GM12873 (cell line): Measurements from ENCODE around the gene AMPD2.

Experiments used
- TF ChIP-seq, protein P1 (sequence below): IDR thresholded peaks from 2 replicates; pipeline ENCODE4 v1.5.1; 2012; ENCODE audit warnings: low read depth, mild to moderate bottlenecking, moderate library complexity, low read length, control low read depth; ENCODE audit not compliant: insufficient read depth; ENCODE audit errors: missing control alignments

Gene AMPD2

GRCh38 chr1:109623601-109624161 is 4.0 kb downstream of the AMPD2 start:
- TF ChIP-seq, protein P1, sequence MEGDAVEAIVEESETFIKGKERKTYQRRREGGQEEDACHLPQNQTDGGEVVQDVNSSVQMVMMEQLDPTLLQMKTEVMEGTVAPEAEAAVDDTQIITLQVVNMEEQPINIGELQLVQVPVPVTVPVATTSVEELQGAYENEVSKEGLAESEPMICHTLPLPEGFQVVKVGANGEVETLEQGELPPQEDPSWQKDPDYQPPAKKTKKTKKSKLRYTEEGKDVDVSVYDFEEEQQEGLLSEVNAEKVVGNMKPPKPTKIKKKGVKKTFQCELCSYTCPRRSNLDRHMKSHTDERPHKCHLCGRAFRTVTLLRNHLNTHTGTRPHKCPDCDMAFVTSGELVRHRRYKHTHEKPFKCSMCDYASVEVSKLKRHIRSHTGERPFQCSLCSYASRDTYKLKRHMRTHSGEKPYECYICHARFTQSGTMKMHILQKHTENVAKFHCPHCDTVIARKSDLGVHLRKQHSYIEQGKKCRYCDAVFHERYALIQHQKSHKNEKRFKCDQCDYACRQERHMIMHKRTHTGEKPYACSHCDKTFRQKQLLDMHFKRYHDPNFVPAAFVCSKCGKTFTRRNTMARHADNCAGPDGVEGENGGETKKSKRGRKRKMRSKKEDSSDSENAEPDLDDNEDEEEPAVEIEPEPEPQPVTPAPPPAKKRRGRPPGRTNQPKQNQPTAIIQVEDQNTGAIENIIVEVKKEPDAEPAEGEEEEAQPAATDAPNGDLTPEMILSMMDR: no peak

DNA sequence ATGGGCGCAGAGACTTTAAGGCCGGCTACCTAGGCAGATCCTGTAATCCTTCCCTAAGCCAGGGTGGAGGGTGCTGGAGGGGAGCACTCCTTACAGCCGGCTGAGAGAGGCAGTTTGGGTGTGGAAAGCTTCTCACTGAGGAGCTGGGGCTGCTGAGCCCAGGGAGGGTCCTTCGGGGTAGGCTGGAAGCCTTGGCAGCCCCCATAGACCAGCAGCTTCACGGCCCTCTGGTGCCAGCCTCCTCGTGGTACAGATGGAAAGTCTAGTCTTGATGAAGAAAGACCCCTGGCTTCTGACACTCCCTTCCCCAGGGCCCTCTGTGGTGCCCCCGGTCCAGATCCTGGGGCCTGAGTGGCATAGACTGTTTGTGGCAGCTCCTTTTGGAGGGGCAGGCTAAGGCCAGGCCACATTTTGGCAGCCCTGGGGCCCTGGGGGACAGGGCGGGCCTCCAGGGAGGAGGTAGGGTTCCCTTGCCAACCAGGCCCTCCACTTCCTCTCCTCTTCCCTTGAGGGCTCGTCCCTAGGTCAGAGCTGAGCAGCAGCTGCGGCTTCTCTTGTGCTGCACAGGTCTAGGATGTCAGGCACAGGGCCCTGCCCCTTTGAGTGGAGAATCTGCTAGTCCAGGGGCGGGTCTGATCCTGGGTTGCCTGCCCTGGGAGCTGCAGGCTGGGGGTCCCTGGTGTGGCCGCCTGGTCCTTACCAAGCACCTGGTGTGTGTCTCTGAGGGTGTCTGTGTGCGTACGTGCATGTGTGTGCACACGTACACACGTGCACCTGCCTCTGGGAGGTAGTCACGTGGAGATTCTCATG is 4.8 kb downstream of the AMPD2 start:
- TF ChIP-seq, protein P1: no peak

DNA sequence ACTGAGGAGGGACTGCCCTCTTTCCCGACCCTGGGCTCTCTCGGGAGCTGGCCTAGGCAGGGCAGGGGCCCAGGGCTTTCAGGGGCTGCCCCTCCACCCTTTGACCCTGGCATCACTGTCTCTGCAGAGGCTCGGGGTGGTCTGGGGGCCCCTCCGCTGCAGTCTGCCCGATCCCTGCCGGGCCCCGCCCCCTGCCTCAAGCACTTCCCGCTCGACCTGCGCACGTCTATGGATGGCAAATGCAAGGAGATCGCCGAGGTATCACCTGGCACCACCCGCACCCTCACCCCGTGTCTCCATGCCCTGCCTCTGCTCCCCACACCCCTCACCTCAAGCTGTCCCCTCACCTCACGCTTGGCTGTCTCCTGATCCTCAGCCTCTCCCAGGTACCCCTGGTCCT is 5.5 kb downstream of the AMPD2 start:
- TF ChIP-seq, protein P1: no peak

- TF ChIP-seq, protein P1: no peak
These were observed 6.2 kb downstream of the AMPD2 start for GRCh38 chr1:109625601-109626560.

DNA sequence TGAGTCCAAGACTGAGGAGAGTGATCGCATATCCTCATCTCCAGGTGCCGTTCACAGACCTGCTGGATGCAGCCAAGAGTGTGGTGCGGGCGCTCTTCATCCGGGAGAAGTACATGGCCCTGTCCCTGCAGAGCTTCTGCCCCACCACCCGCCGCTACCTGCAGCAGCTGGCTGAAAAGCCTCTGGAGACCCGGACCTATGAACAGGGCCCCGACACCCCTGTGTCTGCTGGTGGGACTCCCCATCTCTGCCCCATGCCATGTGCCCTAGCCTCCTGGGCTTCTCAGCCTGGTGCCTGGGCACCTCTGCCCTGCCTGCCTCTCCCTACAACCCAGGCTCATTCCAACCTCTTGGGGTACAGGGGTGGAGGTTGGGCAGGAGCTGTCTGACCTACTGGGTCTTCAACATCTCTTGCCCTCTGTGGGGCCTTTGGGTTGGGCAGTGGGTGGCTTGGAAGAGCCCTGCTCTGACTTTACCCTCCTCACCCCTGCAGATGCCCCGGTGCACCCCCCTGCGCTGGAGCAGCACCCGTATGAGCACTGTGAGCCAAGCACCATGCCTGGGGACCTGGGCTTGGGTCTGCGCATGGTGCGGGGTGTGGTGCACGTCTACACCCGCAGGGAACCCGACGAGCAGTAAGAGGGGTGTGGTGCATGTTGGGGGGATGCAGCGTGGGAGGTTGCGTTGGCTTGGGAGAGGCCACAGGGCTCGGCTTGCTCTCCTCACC is 7.2 kb downstream of the AMPD2 start:
- TF ChIP-seq, protein P1: no peak

DNA sequence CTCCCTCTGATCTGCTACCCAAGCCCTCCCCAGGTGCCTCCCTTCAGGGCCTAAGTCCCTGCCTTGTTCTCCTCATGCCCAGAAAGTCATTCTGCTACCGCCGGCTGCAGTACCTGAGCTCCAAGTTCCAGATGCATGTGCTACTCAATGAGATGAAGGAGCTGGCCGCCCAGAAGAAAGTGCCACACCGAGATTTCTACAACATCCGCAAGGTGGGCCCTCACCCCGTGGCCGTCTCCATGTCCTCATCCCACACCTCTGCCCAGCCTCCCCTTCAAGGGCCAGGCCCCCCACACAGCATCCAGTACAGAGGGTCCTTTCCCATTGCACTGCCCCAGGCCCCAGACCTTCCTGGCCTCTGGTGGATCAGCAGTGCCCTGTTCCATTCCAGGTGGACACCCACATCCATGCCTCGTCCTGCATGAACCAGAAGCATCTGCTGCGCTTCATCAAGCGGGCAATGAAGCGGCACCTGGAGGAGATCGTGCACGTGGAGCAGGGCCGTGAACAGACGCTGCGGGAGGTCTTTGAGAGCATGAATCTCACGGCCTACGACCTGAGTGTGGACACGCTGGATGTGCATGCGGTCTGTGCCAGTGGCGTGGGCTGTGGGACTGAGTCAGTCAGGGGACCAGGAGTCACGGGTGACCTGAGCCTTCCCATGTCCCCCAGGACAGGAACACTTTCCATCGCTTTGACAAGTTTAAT is 8.2 kb downstream of the AMPD2 start:
- TF ChIP-seq, protein P1: no peak
